Measurements from ENCODE around the gene PARD3B. TPM values are rescaled to one million over a fixed set of nuclear protein-coding genes. Genes with fewer than 3 reads are reported as not detected.

The PARD3B gene
- total and polyA plus RNA-seq, 10 of the 15 experiments (the other 5 are each of a cell fraction or from before 2014, with no cell fraction given), result 0.01 to 0.54 (median 0.07) TPM; not detected in 7

DNA sequence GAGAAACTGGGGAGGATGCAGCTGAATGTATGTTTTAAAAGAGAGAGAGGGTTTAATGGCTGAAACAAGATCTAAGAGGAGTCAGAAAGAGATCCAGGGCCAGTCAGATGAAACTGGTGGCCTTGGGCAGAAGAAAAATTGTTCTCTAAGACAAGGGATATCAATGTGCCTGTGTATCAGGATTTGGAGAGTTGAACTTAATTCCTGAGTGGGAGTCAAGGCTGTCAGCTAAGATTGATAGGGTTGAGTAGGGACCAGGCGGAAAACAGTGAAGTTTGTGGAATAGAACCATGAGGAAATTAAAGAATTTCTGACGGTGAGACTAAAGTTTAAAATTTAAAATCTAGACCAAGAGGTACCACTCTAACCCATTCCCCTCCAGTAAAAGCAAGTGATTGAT lies 199.2 kb downstream of the PARD3B start:
- Histone ChIP-seq H3K36me3 (ENCODE audit: control insufficient read depth in 2 of 2, insufficient read depth in 2 of 2, low read length in 1 of 2) (no peaks in the 10 kb centered on the region), H3K9ac (ENCODE audit: control insufficient read depth, insufficient read depth, low read length) (no peak overlapping the region), H3K4me1 (ENCODE audit: control insufficient read depth, insufficient read depth, low read length) (no peaks in the 10 kb centered on the region), H3K27ac (ENCODE audit: control insufficient read depth, insufficient read depth) (no peak overlapping the region), H2AFZ (ENCODE audit: control insufficient read depth, low read depth, low read length) (no peak overlapping the region), H4K20me1 (ENCODE audit: control insufficient read depth, insufficient read depth) (no peaks in the 10 kb centered on the region), H3K4me2 (ENCODE audit: control insufficient read depth, insufficient read depth) (no peak overlapping the region), H3K27me3 (replicated peaks in 1 of 2; ENCODE audit: control insufficient read depth in 2 of 2, insufficient read depth in 2 of 2, low read length in 1 of 2) (no peaks in the 10 kb centered on the region), H3K79me2 (ENCODE audit: control insufficient read depth, insufficient read depth, low read length) (no peaks in the 10 kb centered on the region), H3K4me3 (no peak overlapping the region), H3K9me3 (replicated peaks; ENCODE audit: control insufficient read depth, insufficient read depth, low read length) (no peaks in the 10 kb centered on the region)
- ChIA-PET CTCF (no interaction called here), SMC1A (ENCODE audit: uncharacterized antibody, unreplicated experiment) (no interaction called here), POLR2A (no interaction called here), RAD21 (ENCODE audit: unreplicated experiment) (no interaction called here)
- TF ChIP-seq, protein P1, sequence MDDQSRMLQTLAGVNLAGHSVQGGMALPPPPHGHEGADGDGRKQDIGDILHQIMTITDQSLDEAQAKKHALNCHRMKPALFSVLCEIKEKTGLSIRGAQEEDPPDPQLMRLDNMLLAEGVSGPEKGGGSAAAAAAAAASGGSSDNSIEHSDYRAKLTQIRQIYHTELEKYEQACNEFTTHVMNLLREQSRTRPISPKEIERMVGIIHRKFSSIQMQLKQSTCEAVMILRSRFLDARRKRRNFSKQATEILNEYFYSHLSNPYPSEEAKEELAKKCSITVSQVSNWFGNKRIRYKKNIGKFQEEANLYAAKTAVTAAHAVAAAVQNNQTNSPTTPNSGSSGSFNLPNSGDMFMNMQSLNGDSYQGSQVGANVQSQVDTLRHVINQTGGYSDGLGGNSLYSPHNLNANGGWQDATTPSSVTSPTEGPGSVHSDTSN (IDR thresholded peaks at IDR 0.05; ENCODE audit: insufficient replicate concordance, low read depth, low read length), result no peak
- TF ChIP-seq, protein P2, sequence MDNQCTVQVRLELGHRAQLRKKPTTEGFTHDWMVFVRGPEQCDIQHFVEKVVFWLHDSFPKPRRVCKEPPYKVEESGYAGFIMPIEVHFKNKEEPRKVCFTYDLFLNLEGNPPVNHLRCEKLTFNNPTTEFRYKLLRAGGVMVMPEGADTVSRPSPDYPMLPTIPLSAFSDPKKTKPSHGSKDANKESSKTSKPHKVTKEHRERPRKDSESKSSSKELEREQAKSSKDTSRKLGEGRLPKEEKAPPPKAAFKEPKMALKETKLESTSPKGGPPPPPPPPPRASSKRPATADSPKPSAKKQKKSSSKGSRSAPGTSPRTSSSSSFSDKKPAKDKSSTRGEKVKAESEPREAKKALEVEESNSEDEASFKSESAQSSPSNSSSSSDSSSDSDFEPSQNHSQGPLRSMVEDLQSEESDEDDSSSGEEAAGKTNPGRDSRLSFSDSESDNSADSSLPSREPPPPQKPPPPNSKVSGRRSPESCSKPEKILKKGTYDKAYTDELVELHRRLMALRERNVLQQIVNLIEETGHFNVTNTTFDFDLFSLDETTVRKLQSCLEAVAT (IDR thresholded peaks at IDR 0.05), result no peak
- TF ChIP-seq, protein P3, sequence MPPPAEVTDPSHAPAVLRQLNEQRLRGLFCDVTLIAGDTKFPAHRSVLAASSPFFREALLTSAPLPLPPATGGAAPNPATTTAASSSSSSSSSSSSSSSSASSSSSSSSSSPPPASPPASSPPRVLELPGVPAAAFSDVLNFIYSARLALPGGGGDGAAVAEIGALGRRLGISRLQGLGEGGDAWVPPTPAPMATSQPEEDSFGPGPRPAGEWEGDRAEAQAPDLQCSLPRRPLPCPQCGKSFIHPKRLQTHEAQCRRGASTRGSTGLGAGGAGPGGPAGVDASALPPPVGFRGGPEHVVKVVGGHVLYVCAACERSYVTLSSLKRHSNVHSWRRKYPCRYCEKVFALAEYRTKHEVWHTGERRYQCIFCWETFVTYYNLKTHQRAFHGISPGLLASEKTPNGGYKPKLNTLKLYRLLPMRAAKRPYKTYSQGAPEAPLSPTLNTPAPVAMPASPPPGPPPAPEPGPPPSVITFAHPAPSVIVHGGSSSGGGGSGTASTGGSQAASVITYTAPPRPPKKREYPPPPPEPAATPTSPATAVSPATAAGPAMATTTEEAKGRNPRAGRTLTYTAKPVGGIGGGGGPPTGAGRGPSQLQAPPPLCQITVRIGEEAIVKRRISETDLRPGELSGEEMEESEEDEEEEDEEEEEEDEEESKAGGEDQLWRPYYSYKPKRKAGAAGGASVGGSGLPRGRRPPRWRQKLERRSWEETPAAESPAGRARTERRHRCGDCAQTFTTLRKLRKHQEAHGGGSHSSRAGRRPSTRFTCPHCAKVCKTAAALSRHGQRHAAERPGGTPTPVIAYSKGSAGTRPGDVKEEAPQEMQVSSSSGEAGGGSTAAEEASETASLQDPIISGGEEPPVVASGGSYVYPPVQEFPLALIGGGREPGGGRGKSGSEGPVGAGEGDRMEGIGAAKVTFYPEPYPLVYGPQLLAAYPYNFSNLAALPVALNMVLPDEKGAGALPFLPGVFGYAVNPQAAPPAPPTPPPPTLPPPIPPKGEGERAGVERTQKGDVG (CRISPR knock-in tag; IDR thresholded peaks at IDR 0.05), result no peak
- TF ChIP-seq BRCA1 (IDR thresholded peaks at IDR 0.05; ENCODE audit: low read depth, low read length) (no peak), RFX5 (IDR thresholded peaks at IDR 0.05; ENCODE audit: low read depth, low read length) (no peak), KLF5 (IDR thresholded peaks at IDR 0.05; ENCODE audit: partially characterized antibody) (no peak), JUNB (IDR thresholded peaks at IDR 0.05) (no peak), WRNIP1 (IDR thresholded peaks at IDR 0.05; ENCODE audit: borderline replicate concordance, low read depth, low read length) (no peak), YY1 (IDR thresholded peaks at IDR 0.05; ENCODE audit: low read depth, low read length) (no peak), SIX5 (IDR thresholded peaks at IDR 0.05; ENCODE audit: low read depth, low read length, severe bottlenecking) (no peak), FOXK2 (IDR thresholded peaks at IDR 0.05) (no peak), CEBPB (IDR thresholded peaks at IDR 0.05; ENCODE audit: borderline replicate concordance in 1 of 2, low read depth in 2 of 2, low read length in 2 of 2) (no peak)
- TF ChIP-seq, protein P4, sequence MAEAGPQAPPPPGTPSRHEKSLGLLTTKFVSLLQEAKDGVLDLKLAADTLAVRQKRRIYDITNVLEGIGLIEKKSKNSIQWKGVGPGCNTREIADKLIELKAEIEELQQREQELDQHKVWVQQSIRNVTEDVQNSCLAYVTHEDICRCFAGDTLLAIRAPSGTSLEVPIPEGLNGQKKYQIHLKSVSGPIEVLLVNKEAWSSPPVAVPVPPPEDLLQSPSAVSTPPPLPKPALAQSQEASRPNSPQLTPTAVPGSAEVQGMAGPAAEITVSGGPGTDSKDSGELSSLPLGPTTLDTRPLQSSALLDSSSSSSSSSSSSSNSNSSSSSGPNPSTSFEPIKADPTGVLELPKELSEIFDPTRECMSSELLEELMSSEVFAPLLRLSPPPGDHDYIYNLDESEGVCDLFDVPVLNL (IDR thresholded peaks at IDR 0.05; ENCODE audit: low read depth, low read length), result no peak
- in situ Hi-C loops (cut with MboI) (no loop called here), intact Hi-C loops (cut with micrococcal nuclease; ENCODE audit: unreplicated experiment) (no loop called here)
- BruUV-seq (replicated peaks), result no TSS peak
- 44% methylated on average over 2 of the region's 2 CpGs for WGBS (ENCODE audit: insufficient coverage, insufficient replicate concordance, low lambda C conversion rate, missing lambda C conversion rate)
- no peak for FAIRE-seq
- ATAC-seq, result no peak
- no peak for DNase-seq (ENCODE audit: low read depth, low spot score)
